ENCODE data around the gene TSPAN15.

DNA sequence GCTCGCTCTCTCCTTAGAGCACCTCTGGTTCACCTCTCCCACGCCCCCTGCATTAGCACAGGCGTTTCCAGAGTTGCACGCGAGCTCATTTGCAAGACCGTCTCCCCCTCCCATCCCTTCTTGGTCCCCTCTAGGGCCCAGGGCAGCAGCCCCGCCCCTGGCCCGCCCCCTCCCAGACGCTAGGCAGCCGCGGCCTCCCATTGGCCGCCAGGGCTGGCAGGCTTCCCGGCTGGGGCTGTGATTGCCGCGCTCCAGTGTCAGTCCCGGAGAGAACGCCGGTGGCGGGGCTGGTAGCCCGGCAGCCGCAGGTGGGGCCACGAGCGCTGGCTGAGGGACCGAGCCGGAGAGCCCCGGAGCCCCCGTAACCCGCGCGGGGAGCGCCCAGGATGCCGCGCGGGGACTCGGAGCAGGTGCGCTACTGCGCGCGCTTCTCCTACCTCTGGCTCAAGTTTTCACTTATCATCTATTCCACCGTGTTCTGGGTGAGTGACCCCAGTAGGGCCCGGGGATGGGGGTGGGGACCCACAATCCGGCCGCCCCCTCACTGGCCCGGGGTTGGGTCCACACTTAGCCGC lies at the start of gene TSPAN15:
- TF ChIP-seq, protein P1, sequence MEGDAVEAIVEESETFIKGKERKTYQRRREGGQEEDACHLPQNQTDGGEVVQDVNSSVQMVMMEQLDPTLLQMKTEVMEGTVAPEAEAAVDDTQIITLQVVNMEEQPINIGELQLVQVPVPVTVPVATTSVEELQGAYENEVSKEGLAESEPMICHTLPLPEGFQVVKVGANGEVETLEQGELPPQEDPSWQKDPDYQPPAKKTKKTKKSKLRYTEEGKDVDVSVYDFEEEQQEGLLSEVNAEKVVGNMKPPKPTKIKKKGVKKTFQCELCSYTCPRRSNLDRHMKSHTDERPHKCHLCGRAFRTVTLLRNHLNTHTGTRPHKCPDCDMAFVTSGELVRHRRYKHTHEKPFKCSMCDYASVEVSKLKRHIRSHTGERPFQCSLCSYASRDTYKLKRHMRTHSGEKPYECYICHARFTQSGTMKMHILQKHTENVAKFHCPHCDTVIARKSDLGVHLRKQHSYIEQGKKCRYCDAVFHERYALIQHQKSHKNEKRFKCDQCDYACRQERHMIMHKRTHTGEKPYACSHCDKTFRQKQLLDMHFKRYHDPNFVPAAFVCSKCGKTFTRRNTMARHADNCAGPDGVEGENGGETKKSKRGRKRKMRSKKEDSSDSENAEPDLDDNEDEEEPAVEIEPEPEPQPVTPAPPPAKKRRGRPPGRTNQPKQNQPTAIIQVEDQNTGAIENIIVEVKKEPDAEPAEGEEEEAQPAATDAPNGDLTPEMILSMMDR (conservative IDR thresholded peaks at IDR 0.05; ENCODE audit: low read depth, low read length) = no peak
- no peak for TF ChIP-seq EZH2 (IDR thresholded peaks at IDR 0.05; ENCODE audit: low read length, unreplicated experiment)

Measured in PC-3 (cell line).